Duodenal mucosa (tissue), 2 donors: ENCODE measurements around the gene FAM47E.
A peak's percentile ranks its signal among the peaks of the same experiment; 100 is the strongest.

Source experiments
- H3K27ac ChIP-seq: one replicate; pipeline ENCODE4 v1.7.0; 2013; ENCODE audit warnings: low read depth, low read length
- H3K27me3 ChIP-seq, 2 donors: one replicate each; pipeline ENCODE4 v1.7.0; 2013; ENCODE audit warnings: low read length in 2 of 2, control low read depth in 1 of 2; ENCODE audit not compliant: insufficient read depth in 2 of 2, control insufficient read depth in 1 of 2
- H3K36me3 ChIP-seq, 2 donors: one replicate each; pipeline ENCODE4 v1.7.0; 2013; ENCODE audit warnings: low read length in 2 of 2, control low read depth in 1 of 2; ENCODE audit not compliant: insufficient read depth in 2 of 2, control insufficient read depth in 1 of 2
- H3K4me1 ChIP-seq, 2 donors: one replicate each; pipeline ENCODE4 v1.7.0; 2013; ENCODE audit warnings: low read length in 2 of 2, control low read depth in 1 of 2; ENCODE audit not compliant: insufficient read depth in 2 of 2, control insufficient read depth in 1 of 2
- H3K4me3 ChIP-seq, 2 donors: one replicate each; pipeline ENCODE4 v1.7.0; 2013; ENCODE audit warnings: low read length in 2 of 2, low read depth in 1 of 2
- H3K9ac ChIP-seq, 2 donors: one replicate each; pipeline ENCODE4 v1.7.0; 2013; ENCODE audit warnings: low read length in 2 of 2, low read depth in 1 of 2
- H3K9me3 ChIP-seq, 2 donors: one replicate each; pipeline ENCODE4 v1.7.0; 2013; ENCODE audit warnings: low read length in 2 of 2, control low read depth in 1 of 2; ENCODE audit not compliant: control insufficient read depth in 1 of 2

FAM47E gene

DNA sequence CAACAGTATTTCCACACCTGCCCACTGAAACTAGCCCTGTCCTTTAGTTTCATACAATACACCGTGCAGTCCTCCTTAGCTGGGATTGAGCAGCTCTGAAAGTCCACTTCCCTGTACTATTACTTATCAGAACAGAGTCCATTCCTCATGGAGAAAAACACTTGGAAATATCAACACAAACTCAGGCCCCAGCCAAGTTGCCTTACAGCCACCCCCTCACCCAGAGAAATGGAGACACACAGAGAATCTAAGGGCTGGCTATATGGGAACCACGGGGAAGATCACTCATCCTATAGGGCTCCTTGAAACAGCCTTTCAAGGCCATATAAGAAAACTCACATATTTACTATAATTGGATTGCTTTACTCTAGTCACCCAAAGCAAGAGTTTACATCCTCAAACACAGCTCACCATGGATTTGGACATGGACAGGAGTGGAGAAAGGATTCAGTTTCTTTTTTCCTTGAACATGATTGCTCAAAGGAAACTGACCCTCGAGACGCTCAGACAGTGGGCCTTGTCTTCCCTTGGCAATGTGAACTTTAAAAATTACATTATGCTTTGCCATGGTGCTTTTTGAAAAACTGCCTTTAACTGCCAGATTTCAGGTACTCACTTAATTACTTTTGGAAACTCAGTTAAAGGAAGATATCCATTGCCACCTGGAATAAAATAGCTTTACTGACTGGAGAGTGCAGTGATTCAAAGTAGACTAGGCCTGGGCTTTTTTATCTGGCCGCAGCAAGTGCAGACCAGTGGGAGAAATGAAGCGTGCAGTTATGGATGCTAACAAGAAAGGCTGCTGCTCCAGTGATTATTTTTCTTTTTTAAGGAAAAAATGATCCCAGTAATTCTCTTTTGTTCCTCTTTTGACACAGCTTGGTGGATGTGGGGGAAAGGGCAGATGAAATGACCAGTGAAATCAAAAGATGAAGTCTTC lies 39.5 kb upstream of the FAM47E start:
- Histone ChIP-seq H3K36me3 (no peaks in the 10 kb centered on the region), H3K9ac (peak overlapping the region; percentile 94 to 95), H3K27me3 (no peaks in the 10 kb centered on the region), H3K4me3 (peak overlapping the region; percentile 88 to 90), H3K27ac (peak overlapping the region; percentile 96), H3K4me1 (peaks cover 78 to 81% of the 10 kb centered on the region in 2 donors), H3K9me3 (no peaks in the 10 kb centered on the region)

DNA sequence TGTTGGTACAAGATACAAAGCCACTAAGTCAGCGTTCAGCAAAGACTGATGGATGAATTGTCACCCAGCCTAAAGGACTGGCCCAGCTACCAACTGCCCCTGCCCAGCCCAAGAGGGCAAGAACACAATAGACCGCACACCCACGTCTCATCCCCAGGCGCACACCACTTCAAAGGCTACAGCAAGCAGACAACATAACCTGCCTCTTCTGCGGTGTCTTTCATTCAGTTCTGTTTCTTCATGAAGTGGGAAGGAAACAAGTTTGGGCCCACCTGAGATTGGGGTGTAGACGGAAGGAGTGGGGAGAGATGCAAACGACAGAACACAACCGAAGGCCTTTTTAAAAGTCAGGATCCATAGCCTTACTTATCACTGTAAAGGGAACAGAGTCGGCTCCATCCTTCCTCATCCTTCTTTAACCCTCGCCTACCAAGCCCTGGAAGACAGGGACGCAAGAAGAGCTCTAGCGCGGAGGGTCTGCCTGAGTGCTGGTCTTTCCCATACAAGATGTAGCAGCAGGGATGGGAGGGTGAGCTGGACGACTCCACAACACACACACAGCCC lies 38.6 kb upstream of the FAM47E start:
- Histone ChIP-seq H3K27ac (peak overlapping the region; percentile 96), H3K4me3 (peak overlapping the region; percentile 88 to 90), H3K4me1 (peaks cover 76 to 79% of the 10 kb centered on the region in 2 donors), H3K27me3 (no peaks in the 10 kb centered on the region), H3K9ac (peak overlapping the region; percentile 94 to 95), H3K9me3 (no peaks in the 10 kb centered on the region), H3K36me3 (no peaks in the 10 kb centered on the region)

DNA sequence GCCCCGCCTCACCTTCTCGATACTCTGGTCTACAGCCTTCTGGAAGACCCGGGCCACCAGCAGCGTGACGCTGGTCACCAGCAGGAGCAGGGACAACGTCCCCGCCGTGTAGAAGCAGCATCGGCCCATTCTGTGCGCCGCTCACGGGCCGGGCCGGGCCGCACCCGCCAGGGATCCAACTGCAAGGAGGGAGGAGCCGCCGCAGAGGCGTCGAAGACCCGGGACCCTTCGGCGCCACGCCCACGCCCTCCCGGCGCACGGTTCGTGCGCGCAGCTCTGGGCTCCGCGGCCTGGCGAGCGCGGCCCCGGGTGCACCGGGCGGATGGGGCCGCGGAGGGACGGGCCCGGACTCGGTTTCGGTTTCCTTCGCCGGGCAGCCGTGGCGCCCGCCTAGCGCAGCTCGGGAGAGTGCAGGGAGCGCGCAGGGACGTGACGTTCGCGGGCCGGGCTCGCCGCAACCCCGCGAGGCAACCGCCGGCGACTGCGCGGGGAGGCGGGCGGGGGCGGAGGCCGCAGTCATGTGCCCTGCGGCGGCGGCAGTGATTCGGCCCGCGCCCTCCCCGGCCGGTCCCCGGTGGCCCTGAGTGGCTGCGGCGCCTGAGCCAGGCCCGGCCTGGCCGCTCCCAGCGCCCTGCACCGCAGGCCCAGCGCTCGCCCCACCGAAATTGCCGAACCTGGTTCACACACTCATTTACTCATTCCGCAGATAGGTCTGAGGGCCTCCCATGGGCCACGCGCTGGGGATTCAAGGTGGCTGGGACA lies 37.9 kb upstream of the FAM47E start, which contains the start of gene SCARB2:
Gene SCARB2 (minus strand): TSS at position 410 of the 762 bp plus-strand sequence. CDS start 281 bp downstream, at position 129.
- H3K4me3 ChIP-seq: peak within 1 kb of the TSS; percentile 88 to 90
- no peaks in the 10 kb centered on the region for H3K9me3 ChIP-seq
- peak within 1 kb of the TSS; percentile 94 to 95 for H3K9ac ChIP-seq
- H3K36me3 ChIP-seq: no peaks in the 10 kb centered on the region
- H3K27ac ChIP-seq: peak within 1 kb of the TSS; percentile 96
- no peaks in the 10 kb centered on the region for H3K27me3 ChIP-seq
- H3K4me1 ChIP-seq: peaks cover 70 to 78% of the 10 kb centered on the region in 2 donors

- Histone ChIP-seq H3K36me3 (no peaks in the 10 kb centered on the region), H3K9ac (peak overlapping the region; percentile 90 to 91), H3K4me1 (peaks cover 70 to 77% of the 10 kb centered on the region in 2 donors), H3K27me3 (no peaks in the 10 kb centered on the region), H3K9me3 (no peaks in the 10 kb centered on the region), H3K4me3 (peak overlapping the region; percentile 88 to 90), H3K27ac (peak overlapping the region; percentile 96)
Observed at GRCh38 chr4:76214177-76214675, 37.3 kb upstream of the FAM47E start.

DNA sequence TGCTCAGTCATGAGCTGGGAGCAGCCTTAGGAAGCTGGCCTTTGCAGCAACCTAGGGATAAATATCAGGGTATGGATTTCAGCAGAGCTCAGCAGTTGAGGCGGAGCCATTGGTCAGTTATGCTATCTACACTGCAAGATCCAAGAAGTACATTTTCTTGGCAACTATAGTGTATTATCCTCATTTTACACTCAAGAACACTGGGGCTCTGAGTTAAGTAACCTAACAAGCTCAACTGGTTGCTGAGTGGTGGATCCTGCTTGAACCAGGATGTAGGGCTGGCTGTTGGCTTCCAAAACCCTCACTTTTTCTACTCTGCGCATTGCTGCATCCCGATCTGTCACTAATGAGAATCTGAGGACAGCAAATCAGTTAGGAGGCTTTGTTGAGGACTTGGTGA lies 36.4 kb upstream of the FAM47E start:
- H3K9ac ChIP-seq: no peak overlapping the region
- peak overlapping the region in 1 of 2 donors; percentile 90 for H3K4me3 ChIP-seq
- no peaks in the 10 kb centered on the region for H3K9me3 ChIP-seq
- H3K4me1 ChIP-seq: peaks cover 69 to 74% of the 10 kb centered on the region in 2 donors
- H3K36me3 ChIP-seq: no peaks in the 10 kb centered on the region
- no peak overlapping the region for H3K27ac ChIP-seq
- H3K27me3 ChIP-seq: no peaks in the 10 kb centered on the region

DNA sequence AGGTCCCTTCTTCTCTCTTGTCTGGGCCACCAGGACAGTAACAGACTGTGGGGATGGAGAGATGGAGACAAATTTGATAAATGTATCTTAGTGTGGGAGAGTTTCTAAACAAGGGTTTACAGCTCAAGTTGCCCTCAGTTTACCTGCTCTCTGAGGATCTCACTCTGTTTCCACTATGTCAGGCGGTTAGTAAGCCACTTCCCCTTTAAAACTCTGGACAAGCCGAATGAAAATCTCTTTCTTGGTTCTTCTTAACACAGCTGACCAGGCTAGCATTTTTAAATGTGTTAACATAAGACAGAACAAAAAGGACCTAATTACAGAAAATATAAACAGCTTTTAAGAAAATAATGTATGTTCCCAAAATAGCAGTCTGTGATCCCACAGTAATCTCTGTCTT lies 35.0 kb upstream of the FAM47E start:
- no peak overlapping the region for H3K27ac ChIP-seq

DNA sequence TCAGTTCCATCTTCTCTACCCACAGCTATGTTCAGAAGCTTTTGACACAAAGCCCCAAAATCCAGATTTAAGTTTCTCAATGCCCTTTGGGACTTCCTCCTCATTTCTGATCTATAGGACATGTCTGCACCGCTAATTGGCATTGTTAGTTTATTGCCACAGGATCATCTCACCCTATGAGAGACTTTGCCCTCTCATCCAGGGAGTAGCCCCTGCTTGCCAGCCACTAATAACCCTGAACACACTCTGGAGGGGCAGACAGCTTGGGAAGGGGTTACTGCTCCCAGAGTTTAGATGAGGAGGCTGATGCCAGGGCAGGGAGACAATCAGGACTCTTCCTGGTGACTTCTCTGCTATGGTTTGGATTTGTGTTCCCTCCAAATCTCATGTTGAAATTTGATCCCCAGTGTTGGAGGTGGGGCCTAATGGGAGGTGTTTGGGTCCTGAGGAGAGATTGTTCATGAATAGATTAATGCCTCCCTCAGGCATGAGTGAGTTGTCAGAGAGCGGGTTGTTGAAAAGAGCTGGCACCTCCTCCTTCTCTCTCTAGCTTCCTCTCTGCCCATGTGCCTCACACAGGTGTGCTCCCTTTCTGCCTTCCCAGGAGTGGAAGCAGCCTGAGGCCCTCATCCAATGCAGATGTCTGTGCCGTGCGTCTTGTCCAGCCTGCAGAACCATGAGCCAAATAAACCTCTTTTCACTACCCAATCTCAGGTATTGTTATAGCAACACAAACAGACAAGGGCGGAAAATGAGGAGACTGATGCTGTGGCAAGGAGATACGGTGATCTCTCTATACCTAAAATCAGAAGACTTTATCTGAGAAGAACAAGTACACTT lies 34.3 kb upstream of the FAM47E start:
- no peaks in the 10 kb centered on the region for H3K27me3 ChIP-seq
- H3K9me3 ChIP-seq: no peaks in the 10 kb centered on the region
- no peak overlapping the region for H3K9ac ChIP-seq
- no peaks in the 10 kb centered on the region for H3K36me3 ChIP-seq
- no peak overlapping the region for H3K4me3 ChIP-seq
- peaks cover 47 to 55% of the 10 kb centered on the region in 2 donors for H3K4me1 ChIP-seq
- H3K27ac ChIP-seq: no peak overlapping the region

More for the DNA sequence above, 35.0 kb upstream of the FAM47E start:
- Histone ChIP-seq H3K9ac (no peak overlapping the region), H3K4me3 (no peak overlapping the region), H3K9me3 (no peaks in the 10 kb centered on the region), H3K27me3 (no peaks in the 10 kb centered on the region), H3K36me3 (no peaks in the 10 kb centered on the region), H3K4me1 (peaks cover 54 to 62% of the 10 kb centered on the region in 2 donors)

DNA sequence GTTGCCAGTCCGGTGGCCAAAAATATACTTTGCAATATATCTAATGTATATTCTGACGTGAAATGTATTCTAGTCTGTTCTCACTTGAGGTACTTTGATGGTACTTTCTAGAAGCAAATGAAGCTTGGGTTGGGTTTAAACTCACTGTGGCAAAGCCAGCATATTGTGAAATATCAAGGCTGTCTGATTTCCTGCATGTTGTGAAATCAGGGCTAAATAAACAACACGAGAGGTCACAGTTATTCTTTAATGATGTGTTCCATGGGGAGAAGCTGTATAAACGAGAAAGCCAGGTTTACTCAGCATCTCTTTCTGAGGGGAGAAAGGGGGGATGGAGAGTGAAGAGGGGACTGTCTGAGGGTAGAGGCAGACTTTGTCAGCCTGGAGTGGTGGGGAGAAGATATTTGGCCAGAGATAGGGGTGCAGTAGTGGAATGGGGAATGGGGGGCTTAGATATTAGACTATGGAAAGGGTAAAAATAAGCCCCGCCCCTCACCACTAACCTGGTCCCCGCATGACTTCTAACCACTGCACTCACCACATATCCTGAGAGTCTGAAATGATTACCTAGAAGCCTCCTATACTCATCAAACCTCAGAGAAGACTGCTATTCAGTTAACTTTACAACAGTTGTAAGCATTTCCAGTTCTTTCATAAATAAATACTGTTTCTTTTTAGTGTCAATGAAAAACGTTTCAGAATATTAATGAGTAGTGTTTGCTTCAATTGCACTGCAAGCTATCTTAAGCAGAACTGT lies 32.0 kb upstream of the FAM47E start:
- Histone ChIP-seq H3K27me3 (no peaks in the 10 kb centered on the region), H3K36me3 (no peaks in the 10 kb centered on the region), H3K4me1 (peaks cover 42 to 45% of the 10 kb centered on the region in 2 donors), H3K9me3 (no peaks in the 10 kb centered on the region), H3K4me3 (no peak overlapping the region), H3K27ac (no peak overlapping the region), H3K9ac (no peak overlapping the region)

GRCh38 chr4:76224171-76224570 lies 27.4 kb upstream of the FAM47E start:
- Histone ChIP-seq H3K27me3 (no peaks in the 10 kb centered on the region), H3K9me3 (peaks cover 0 to 2% of the 10 kb centered on the region in 2 donors), H3K9ac (no peak overlapping the region), H3K27ac (no peak overlapping the region), H3K36me3 (no peaks in the 10 kb centered on the region), H3K4me1 (peaks cover 6 to 8% of the 10 kb centered on the region in 2 donors), H3K4me3 (no peak overlapping the region)
